Activated naive CD8-positive, alpha-beta T cell treated with anti-CD3 and anti-CD28 coated beads, Interleukin-2, amount 50 U/mL, for 24 hours (primary cell): ENCODE data around the gene MMP23B.
"Not testable (repeated sequence)": the region's sequence is repeated elsewhere in the genome, so short reads cannot be mapped to it uniquely, and the experiment has no call there.

Source experiments
- ATAC-seq: fragments of 150-1000 bp; cut with Tn5 transposase; one replicate; pipeline ENCODE4 v1.10.0; 2021
- DNase-seq: peaks from one replicate; pipeline ENCODE4 v3.0.0; 2021
- H3K27ac Mint-ChIP-seq: one replicate; pipeline ENCODE4 v1.8.0; 2021; ENCODE audit warnings: mild to moderate bottlenecking, mixed read lengths
- H3K27me3 Mint-ChIP-seq: one replicate; pipeline ENCODE4 v1.8.0; 2021; ENCODE audit warnings: mixed read lengths
- H3K36me3 Mint-ChIP-seq: one replicate; pipeline ENCODE4 v1.8.0; 2021; ENCODE audit warnings: low read depth, mixed read lengths
- H3K4me1 Mint-ChIP-seq: one replicate; pipeline ENCODE4 v1.8.0; 2021; ENCODE audit warnings: mixed read lengths
- H3K4me3 Mint-ChIP-seq: one replicate; pipeline ENCODE4 v1.8.0; 2021; ENCODE audit warnings: mild to moderate bottlenecking, moderate library complexity, mixed read lengths
- H3K9me3 Mint-ChIP-seq: one replicate; pipeline ENCODE4 v1.8.0; 2021; ENCODE audit warnings: mixed read lengths

The MMP23B gene

DNA sequence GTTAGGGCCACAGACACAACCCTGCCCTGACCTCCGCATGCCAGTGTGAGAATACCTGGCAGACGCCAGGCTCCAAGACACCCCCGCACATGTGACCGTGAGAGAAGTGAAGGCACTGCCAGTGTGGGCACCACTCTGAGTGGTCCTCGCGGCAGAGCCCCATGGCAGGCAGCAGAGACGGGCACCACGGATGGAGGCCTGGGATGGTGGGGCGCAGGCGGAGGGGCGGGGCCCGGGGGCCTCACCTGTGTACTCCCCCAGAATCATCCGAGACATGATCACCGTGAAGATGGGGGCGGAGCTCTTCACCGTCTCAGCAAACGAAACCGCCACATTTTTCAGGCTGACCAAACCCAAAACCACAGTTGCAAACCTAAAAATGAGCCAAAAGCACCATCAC lies 43.2 kb downstream of the MMP23B start:
- not testable (repeated sequence) for ATAC-seq, H3K4me3 Mint-ChIP-seq, H3K27ac Mint-ChIP-seq, H3K9me3 Mint-ChIP-seq, H3K27me3 Mint-ChIP-seq, H3K36me3 Mint-ChIP-seq, DNase-seq
- H3K4me1 Mint-ChIP-seq, result peaks cover 34% of the 10 kb centered on the region

GRCh38 chr1:1676087-1676486 lies 44.1 kb downstream of the MMP23B start:
- H3K4me1 Mint-ChIP-seq, result peaks cover 34% of the 10 kb centered on the region
- peak; percentile 7 for ATAC-seq
- DNase-seq, H3K27me3 Mint-ChIP-seq, H3K36me3 Mint-ChIP-seq, H3K4me3 Mint-ChIP-seq, H3K27ac Mint-ChIP-seq, H3K9me3 Mint-ChIP-seq: not testable (repeated sequence)

DNA sequence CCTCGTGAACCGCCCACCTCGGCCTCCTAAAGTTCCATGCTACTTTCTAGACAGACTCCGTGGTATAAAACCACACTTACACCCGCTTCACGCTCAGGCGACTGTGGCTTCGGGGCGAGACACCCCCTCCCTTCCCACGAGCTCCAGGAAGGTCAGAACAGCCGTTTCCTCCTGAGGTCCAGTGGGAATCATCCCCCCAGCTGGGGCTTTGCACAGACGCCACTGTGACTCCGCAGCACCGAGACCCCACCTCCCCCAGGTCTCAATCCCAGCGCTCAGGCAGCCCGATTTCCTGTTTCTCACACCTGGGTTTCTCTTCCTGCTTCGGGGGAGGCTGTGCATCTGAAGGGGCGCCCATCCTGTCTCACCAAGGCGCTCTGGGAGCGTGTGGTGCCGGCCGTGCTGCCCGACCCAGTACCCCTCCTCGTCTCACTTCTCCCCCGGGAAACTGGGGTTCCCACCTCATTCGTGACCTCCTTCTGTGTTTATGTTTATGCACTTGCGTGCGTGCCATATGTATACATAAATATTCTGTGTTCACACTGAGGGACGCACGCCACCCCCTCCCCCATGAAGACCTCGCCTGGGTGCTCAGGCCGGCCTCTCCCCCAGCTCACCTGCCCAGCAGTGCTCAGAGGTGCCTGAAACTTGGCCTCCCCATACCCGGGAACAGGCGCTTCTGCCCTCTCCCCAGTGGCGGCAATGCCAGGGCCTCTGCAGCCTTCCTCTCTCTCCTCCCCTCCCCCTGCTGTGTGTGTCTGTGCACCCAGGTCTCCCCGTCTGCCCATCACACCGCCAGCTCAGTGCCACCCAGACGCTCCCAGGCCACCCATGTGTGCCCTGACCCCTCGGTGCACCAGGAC lies 46.0 kb downstream of the MMP23B start:
- Mint-ChIP-seq H3K27ac (peak overlapping the region; percentile 96), H3K27me3 (no peaks in the 10 kb centered on the region), H3K4me3 (peak overlapping the region; percentile 83), H3K4me1 (peaks cover 38% of the 10 kb centered on the region), H3K9me3 (no peaks in the 10 kb centered on the region), H3K36me3 (peaks cover 4% of the 10 kb centered on the region)
- DNase-seq (peak; percentile 71), ATAC-seq (peak; percentile 49)

- H3K27ac Mint-ChIP-seq, result peak overlapping the region; percentile 96
- H3K9me3 Mint-ChIP-seq, result no peaks in the 10 kb centered on the region
- H3K4me3 Mint-ChIP-seq, result peak overlapping the region; percentile 83
- peaks cover 41% of the 10 kb centered on the region for H3K4me1 Mint-ChIP-seq
- peaks cover 2% of the 10 kb centered on the region for H3K36me3 Mint-ChIP-seq
- DNase-seq (peak; percentile 47), ATAC-seq (no peak)
- no peaks in the 10 kb centered on the region for H3K27me3 Mint-ChIP-seq
These were observed 46.8 kb downstream of the MMP23B start for GRCh38 chr1:1678581-1679380.

DNA sequence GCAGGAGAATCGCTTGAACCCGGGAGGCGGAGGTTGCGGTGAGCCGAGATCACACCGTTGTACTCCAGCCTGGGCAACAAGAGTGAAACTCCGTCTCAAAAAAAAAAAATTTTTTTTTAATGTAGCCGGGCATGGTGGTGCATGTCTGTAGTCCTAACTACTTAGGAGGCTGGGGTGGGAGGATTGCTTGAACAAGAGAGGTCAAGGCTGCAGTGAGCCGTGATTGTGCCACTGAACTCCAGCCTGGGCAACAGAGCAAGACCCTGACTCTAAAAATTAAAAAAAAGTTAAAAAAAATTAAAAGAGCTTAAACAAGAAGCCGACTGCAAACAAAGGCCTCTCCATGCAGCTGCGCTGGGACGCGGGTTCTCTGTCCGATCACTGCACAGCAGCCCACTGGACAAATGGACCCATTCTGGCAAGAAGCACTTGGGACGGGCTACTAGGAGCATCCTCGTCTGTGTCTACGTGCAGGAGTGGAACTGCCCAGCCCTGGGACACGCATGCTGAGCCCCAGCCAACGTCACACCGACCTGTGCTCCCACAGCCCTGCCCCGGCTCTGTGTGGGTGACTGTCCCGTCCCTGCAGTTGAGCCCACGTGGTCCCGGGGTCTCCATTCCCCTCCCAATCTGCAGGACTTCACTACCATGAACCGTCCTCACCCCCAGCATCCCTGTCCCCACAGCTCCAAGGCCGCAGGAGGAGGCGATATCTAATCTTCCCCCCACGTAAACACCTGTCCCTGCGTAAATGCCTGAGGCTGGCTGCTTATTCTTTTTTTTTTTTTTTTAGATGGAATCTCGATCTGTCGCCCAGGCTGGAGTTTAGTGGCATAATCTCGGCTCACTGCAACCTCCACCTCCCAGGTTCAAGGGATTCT lies 48.3 kb downstream of the MMP23B start:
- no peak for ATAC-seq
- DNase-seq, result no peak
- Mint-ChIP-seq H3K4me3 (no peak overlapping the region), H3K27ac (no peak overlapping the region), H3K36me3 (no peaks in the 10 kb centered on the region), H3K9me3 (no peaks in the 10 kb centered on the region), H3K4me1 (peaks cover 45% of the 10 kb centered on the region), H3K27me3 (no peaks in the 10 kb centered on the region)

DNA sequence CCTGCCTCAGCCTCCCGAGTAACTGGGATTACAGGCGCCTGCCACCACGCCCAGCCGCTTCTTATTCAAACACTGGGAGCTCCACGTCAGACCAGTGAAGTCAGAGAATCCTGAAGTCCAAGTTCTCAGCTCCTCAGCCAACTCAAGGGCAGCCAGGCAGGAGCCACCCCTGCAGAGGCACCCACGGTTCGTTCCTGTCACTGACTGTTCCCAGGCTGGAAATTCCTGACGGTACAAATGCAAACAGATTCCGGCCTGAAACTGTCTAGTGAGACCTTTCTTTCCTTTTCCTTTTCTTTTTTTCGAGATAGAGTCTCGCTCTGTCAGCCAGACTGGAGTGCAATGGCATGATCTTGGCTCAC lies 48.9 kb downstream of the MMP23B start:
- Mint-ChIP-seq H3K4me1 (peaks cover 50% of the 10 kb centered on the region), H3K27ac (no peak overlapping the region), H3K4me3 (no peak overlapping the region), H3K27me3 (no peaks in the 10 kb centered on the region), H3K9me3 (no peaks in the 10 kb centered on the region), H3K36me3 (no peaks in the 10 kb centered on the region)
- DNase-seq (no peak), ATAC-seq (no peak)

DNA sequence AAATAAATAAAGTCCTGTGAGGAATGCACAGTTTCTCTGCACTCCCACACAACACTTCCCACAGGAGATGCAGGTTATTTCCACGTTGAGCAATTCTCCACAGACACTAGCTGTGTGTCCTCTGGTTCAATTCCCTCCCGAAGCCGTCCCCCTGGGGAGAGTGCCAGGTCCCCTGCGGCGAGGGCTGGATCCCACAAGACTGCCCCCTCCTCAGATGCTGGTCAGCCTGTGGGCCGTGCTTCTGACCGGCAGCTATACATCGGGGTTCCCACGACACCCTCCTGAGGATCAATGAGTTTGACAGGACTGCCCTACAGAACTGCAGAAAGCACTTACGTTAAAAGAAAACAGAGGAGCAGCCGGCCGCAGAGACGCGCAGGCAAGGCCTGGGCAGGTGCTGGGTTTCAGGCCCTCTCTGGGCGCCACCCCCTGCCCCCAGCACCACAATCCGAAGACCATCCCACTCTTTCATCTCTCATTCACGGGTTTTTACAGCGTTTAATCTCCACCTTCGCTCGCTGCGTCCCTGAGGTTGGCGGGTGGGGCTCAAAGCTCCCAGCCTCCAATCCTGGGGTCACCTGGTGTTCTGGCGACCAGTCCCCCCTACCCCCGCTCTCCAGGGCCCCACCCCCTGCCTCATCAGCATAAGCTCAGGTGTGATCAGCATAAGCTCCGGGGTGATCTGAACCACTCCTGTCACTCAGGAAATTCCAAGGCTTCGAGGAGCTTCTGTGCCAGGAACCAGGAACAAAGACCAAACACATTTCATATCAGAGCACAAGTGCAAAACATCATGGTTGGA lies 51.3 kb downstream of the MMP23B start:
- ATAC-seq, result no peak
- Mint-ChIP-seq H3K27ac (no peak overlapping the region), H3K4me3 (no peak overlapping the region), H3K36me3 (peaks cover 3% of the 10 kb centered on the region), H3K27me3 (no peaks in the 10 kb centered on the region), H3K4me1 (peaks cover 58% of the 10 kb centered on the region), H3K9me3 (no peaks in the 10 kb centered on the region)
- DNase-seq, result no peak
